Measurements from ENCODE around the gene FLT3LG. TPM values are rescaled to one million over a fixed set of nuclear protein-coding genes. Genes with fewer than 3 reads are reported as not detected.
A peak's percentile ranks its signal among the peaks of the same experiment; 100 is the strongest.

Gene FLT3LG
- total and polyA plus RNA-seq, 7 donors = 2.1 to 18.6 (median 6.1) TPM

DNA sequence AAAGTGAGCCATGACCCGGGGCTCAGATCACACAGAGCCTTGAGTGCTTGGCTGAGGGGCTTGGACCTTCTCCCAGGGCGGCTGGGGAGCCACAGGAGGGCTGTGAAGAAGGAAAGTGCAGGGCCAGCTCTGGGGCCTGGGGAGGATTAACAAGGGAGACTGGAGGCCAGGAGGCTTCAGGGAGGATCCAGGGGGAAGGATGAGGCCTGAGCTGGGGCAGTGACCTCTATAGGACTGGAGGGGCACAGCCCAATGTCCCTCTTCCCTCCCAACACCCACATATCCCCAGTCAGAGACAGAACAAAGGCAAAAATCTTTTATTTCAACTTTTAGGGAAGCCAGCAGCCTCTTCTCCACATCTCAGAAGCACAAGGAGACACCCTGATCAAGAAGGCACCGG is 28.0 kb upstream of the FLT3LG start:
- Histone ChIP-seq H3K4me3 (no peak overlapping the region), H3K4me1 (peaks cover 0 to 41% (median 23%) of the 10 kb centered on the region in 4 donors), H3K27me3 (peaks cover 14 to 22% (median 20%) of the 10 kb centered on the region in 3 donors), H3K27ac (no peak overlapping the region), H3K36me3 (peaks cover 0 to 19% (median 7%) of the 10 kb centered on the region in 4 donors), H3K9me3 (no peaks in the 10 kb centered on the region)
- DNase-seq = no peak
- intact Hi-C loops (cut with DNase I) = no loop called here
- WGBS, 2 donors = 79 to 90% methylated on average over 3 of the region's 3 CpGs
- TF ChIP-seq POLR2A (IDR thresholded peaks at IDR 0.05) = no peak
- TF ChIP-seq, protein P1, sequence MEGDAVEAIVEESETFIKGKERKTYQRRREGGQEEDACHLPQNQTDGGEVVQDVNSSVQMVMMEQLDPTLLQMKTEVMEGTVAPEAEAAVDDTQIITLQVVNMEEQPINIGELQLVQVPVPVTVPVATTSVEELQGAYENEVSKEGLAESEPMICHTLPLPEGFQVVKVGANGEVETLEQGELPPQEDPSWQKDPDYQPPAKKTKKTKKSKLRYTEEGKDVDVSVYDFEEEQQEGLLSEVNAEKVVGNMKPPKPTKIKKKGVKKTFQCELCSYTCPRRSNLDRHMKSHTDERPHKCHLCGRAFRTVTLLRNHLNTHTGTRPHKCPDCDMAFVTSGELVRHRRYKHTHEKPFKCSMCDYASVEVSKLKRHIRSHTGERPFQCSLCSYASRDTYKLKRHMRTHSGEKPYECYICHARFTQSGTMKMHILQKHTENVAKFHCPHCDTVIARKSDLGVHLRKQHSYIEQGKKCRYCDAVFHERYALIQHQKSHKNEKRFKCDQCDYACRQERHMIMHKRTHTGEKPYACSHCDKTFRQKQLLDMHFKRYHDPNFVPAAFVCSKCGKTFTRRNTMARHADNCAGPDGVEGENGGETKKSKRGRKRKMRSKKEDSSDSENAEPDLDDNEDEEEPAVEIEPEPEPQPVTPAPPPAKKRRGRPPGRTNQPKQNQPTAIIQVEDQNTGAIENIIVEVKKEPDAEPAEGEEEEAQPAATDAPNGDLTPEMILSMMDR (IDR thresholded peaks at IDR 0.05) = no peak
- TF ChIP-seq POLR2AphosphoS5 (IDR thresholded peaks at IDR 0.05) = no peak
- no peak for TF ChIP-seq EP300 (IDR thresholded peaks at IDR 0.05)

DNA sequence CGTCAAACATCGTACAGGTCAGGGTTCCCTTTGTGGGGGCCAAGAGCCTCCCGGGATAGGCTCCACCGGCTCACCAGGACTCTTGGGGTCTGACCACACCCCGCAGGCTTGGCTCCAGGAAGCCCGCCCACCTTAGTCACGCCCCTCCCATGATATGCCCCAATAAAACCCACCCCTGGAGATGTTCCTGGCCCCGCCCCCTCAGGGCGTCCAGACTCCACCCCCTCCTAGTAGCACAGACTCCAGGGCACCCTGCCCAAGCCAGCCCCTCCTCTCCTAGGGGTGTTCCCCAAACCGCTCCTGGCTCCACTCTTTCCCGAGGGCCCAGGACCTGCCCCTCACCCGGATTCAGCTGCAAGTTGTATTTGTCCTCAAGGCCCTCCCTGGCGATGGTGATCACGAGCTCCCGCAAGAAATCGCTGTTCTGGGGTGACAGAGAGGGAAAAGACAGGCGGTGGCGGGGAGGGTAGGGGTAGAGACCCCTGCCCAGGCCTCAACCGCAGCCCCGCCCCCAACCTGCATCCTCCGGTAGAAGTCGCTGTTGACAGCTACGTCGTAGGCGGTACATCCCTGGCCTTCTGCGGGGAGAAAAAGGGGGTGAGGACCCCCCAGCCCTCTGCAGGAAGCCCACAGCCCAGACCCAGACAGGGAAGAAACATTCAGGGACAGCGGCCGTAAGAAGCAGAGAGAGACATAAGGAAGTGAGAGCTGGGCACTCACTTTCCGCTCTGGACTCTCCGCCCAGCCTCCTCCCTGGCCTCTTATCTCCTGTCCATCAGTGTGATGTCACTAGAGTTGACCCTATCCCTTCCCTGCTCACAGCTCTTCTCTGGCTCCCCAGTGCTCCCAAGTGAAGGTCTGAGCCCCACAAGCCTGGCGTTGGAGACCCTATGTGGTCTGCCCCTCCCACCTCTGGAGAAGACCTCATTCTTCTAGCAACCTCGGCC is 26.3 kb upstream of the FLT3LG start:
- Histone ChIP-seq H3K36me3 (peaks cover 0 to 19% (median 7%) of the 10 kb centered on the region in 4 donors), H3K27ac (peak overlapping the region in 1 of 4 donors; percentile 15), H3K9me3 (no peaks in the 10 kb centered on the region), H3K4me3 (no peak overlapping the region), H3K4me1 (peaks cover 0 to 36% (median 12%) of the 10 kb centered on the region in 4 donors), H3K27me3 (peaks cover 0 to 5% (median 3%) of the 10 kb centered on the region in 3 donors)
- DNase-seq = peak; percentile 72
- intact Hi-C loops (cut with DNase I) = no loop called here
- TF ChIP-seq, protein P1 (IDR thresholded peaks at IDR 0.05) = no peak
- TF ChIP-seq POLR2A (IDR thresholded peaks at IDR 0.05) (no peak), POLR2AphosphoS5 (IDR thresholded peaks at IDR 0.05) (no peak), EP300 (IDR thresholded peaks at IDR 0.05) (no peak)
- 79 to 83% methylated on average over 32 of the region's 32 CpGs for WGBS, 2 donors

- no peak for DNase-seq
- Histone ChIP-seq H3K27ac (no peak overlapping the region), H3K36me3 (peaks cover 0 to 19% (median 7%) of the 10 kb centered on the region in 4 donors), H3K4me3 (no peak overlapping the region), H3K9me3 (no peaks in the 10 kb centered on the region), H3K27me3 (no peaks in the 10 kb centered on the region), H3K4me1 (peaks cover 0 to 30% (median 8%) of the 10 kb centered on the region in 4 donors)
- intact Hi-C loops (cut with DNase I) = no loop called here
- TF ChIP-seq POLR2AphosphoS5 (IDR thresholded peaks at IDR 0.05) (no peak), EP300 (IDR thresholded peaks at IDR 0.05) (no peak), POLR2A (IDR thresholded peaks at IDR 0.05) (no peak)
- TF ChIP-seq, protein P1 (IDR thresholded peaks at IDR 0.05) = no peak
- 93 to 94% methylated on average over 6 of the region's 6 CpGs for WGBS, 2 donors
These were observed 25.6 kb upstream of the FLT3LG start for GRCh38 chr19:49448432-49448786.

DNA sequence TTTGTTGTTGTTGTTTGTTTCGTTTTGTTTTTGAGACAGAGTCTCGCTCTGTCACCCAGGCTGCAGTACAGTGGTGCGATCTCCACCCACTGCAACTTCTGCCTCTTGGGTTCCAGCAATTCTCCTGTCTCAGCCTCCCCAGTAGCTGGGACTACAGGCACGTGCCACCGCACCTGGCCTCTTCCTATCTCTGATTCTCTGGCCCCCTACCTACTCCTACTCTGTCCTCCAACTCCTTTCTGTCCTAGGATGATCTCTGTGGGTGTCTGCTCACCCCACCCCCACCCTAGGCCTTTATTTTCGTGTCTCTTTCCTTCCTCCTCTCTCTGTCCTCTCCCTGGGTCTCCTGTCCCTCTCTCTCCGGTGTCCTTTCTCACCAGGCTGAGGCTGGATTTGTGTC is 23.6 kb upstream of the FLT3LG start:
- Histone ChIP-seq H3K4me3 (peak overlapping the region in 1 of 4 donors; percentile 66), H3K36me3 (peaks cover 0 to 19% (median 7%) of the 10 kb centered on the region in 4 donors), H3K4me1 (peaks cover 0 to 46% (median 17%) of the 10 kb centered on the region in 4 donors), H3K9me3 (no peaks in the 10 kb centered on the region), H3K27ac (peak overlapping the region in 2 of 4 donors; percentile 31 to 98), H3K27me3 (no peaks in the 10 kb centered on the region)
- intact Hi-C loops (cut with DNase I) = loop anchor here (5.0 to 10.0 kb wide), 3 partner anchors 366 to 574 kb away; partner anchors contain the start of genes AKT1S1, SNRNP70, TBC1D17 and VRK3
- TF ChIP-seq POLR2A (IDR thresholded peaks at IDR 0.05) (no peak), POLR2AphosphoS5 (IDR thresholded peaks at IDR 0.05) (no peak), EP300 (IDR thresholded peaks at IDR 0.05) (no peak)
- TF ChIP-seq, protein P1 (IDR thresholded peaks at IDR 0.05) = no peak
- no peak for DNase-seq
- 84 to 89% methylated on average over 7 of the region's 7 CpGs for WGBS, 2 donors

All from sigmoid colon (tissue), 7 donors.